GM19035 (cell line): ENCODE data around the gene MYO5B.
"Not testable (repeated sequence)": the region's sequence is repeated elsewhere in the genome, so short reads cannot be mapped to it uniquely, and the experiment has no call there.

Experiments
- ATAC-seq: cut with Tn5 transposase; IDR thresholded peaks from one replicate; pipeline ENCODE4 v1.9.1; 2021; ENCODE audit not compliant: unreplicated experiment

The MYO5B gene

GRCh38 chr18:50194631-50195532, at the start of gene MYO5B:
Gene MYO5B (minus strand): TSS chr18:50195147. CDS start chr18:50194793, 354 bp downstream.
- ATAC-seq: peak; percentile 85

DNA sequence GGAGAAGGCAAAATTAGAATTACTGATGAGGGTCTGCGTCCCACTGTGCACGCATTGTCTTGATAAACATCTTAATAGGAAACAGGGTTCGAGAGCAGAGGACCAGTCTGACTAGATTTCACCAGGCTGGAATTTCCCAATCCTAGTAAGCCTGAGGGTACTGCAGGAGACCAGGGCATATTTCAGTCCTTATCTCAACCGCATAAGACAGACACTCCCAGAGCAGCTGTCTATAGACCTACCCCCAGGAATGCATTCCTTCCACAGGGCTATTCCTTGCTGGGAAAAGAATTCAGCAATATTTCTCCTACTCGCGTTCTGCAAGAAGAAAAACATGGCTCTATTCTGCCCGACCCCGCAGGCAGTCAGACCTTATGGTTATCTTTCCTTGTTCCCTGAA, 46.8 kb upstream of the MYO5B start:
- ATAC-seq: not testable (repeated sequence)

GRCh38 chr18:50240080-50240563, 45.2 kb upstream of the MYO5B start:
- ATAC-seq: no peak

DNA sequence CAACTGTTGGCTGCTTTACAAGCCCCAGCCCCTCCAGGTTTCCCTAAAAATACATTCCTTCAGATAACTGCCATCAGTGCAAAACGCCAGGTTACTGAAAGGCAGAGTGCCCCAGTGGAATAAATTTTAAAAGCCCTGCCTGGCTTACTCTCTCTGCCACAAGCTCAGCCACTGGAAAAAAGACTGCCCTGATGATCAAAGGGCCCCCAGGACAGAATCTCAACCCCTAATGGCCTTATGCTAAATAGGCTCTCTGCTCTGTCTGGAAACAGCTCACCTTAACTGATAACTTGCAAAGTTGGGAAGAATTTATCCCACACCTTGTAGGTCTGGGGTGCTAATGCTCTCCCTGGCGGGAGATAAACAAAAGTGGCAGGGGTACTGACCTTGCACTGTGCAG, 37.5 kb upstream of the MYO5B start:
- no peak for ATAC-seq

DNA sequence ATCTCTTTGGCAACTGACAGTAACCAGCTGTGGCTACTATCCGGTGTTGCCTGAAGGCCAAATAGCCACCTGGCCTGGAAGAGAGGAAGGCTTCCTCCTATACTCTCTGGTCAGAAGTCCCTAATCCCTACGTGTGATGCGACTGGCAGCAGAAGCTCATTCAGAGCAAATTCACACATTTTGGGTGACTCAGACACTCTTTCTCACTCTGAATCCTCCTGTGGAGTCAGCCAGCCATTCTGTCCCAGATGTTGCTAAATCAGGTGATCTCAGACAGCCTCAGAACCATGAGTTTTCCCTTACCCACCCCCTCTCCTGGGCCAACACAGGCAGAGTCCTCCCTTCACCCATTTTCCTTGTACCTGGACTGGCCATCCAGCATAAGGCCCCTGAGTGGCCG, 36.7 kb upstream of the MYO5B start:
- no peak for ATAC-seq

DNA sequence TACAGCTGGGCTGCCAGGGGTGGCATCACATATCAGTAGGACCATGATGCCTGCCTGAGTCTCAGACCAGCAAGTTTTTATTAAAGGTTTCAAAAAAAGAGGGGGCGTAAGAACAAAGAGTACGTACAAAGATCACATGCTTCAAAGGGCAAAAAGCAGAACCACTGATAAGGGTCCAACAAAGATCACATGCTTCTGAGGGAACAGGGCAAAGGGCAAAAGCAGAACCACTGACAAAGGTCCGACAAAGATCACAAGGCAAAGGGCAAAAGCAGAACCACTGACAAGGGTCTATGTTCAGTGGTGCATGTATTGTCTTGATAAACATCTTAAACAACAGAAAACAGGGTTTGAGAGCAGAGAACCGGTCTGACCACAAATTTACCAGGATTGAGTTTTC, 25.3 kb upstream of the MYO5B start:
- not testable (repeated sequence) for ATAC-seq

DNA sequence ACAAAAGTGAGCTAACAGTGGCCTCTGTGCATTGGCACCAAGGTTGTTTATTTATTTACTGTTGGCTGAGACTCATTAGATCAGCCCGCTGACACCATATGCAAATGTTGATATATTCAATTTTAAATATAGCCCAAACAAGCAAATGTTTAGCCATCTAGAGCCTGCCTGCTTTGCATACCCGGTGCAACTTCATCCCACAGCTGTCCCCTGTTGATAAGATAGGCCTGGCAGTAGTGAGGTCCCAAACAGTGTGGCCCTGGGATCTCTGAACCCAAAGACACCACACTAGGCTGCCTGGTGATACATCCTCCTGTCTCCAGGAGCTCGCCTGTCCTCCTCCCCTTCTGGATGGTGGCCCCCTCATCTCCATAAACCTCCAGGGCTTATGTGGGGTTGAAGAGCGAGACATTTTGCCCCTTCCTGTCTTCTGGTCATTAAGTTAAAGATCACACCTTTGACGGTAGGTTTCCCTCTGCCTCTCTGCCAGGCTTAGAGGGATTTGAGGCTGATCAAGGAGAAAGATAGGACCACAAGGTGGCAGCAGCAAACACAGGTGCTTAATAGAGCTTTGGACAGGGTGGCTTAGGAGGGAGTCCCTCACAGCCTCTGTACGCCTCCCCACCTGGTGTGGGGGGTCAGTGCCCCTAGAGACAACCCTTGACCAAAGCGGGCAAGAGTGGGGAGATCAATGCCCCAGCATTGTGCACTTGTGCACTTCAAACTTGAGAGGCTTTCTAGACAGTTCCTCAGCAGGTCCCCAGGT, 23.7 kb upstream of the MYO5B start:
- ATAC-seq: peak; percentile 81

- no peak for ATAC-seq
Measured at GRCh38 chr18:50209311-50209710, 14.4 kb upstream of the MYO5B start.

DNA sequence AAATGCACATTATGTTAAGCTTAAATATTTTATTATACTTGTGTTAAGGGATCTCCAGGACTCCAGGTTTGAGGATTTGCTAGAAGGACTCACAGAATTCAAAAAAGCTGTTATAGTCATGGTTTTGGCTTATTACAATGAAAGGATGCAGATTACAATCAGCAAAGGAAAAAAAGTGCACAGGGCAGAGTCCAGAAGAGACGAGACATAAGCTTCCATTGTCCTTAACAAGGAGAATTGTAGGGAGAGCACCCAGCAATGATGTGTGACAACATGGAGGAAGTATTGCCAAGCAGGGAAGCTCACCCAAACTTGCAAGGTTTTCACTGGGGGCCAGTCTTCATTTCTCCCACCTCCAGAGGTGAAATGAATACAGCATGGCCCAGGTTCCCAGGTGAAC, 12.8 kb upstream of the MYO5B start:
- ATAC-seq: no peak

DNA sequence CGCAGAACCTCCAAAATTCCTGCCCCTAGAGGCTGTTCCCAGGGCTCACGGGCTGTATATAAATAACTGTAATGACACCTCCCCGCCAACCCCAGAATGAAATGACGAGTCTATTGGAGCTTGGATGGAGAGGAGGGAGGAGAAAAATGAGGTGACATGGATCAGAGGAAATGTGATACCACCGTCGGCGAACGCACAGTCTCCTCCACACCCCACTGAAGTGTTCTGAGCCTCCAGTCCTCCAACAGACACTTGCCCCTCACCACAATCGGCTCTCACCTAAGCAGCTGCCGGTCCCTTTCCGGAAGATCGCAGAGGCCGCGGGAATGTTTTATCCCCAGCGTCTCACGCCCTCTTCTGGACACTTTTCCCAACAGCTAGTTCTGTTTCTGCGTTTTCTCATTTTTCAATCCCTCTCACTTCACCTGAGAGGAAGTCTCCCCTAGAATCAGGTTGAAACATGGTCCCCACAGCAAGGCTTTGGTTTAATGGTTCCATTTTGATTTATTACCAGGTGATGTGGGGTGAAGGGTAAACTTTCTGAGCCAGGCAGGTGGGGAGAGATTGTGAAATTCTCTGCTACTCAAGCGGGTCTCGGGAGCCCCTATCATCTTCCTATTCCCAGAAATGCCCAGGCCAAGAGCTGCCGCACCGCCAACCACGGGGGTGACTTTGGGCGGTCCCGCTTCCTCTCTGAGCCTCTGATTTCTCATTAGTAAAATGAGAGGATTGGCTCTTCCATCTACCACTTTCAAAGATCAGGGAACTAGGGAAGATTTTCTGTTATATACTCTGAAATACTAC, 9.1 kb upstream of the MYO5B start:
- no peak for ATAC-seq

DNA sequence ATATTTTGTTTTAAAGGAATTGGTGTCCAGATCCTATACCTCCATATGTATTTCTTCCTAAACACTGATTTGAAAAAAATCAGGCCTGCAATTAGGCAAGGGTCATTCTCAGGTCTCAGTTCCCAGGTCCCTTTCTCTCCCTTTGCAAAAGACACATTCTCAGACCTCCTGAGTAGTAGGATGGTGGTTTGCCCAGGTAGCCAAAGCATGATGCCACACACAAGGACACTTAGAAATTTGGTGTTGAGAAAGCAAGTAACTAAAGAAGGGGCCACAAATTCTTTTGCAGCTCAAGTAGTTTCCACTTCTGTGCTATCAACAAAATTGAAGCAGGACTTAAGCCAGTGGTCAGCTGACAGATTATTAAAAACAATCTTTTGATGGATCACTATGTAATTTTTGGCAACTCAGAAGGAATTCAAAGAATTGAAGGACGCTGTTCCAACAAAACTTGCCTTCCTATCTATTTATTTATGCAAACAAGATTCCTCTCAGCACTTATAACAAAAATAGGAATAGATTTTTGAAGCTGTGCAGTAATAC, 6.6 kb upstream of the MYO5B start:
- no peak for ATAC-seq

- ATAC-seq: no peak
Measured at GRCh38 chr18:50199921-50200320, 5.0 kb upstream of the MYO5B start.

- ATAC-seq: no peak
Measured at GRCh38 chr18:50199346-50199855, 4.5 kb upstream of the MYO5B start.

GRCh38 chr18:50196261-50196660, 1.3 kb upstream of the MYO5B start:
- ATAC-seq: no peak

DNA sequence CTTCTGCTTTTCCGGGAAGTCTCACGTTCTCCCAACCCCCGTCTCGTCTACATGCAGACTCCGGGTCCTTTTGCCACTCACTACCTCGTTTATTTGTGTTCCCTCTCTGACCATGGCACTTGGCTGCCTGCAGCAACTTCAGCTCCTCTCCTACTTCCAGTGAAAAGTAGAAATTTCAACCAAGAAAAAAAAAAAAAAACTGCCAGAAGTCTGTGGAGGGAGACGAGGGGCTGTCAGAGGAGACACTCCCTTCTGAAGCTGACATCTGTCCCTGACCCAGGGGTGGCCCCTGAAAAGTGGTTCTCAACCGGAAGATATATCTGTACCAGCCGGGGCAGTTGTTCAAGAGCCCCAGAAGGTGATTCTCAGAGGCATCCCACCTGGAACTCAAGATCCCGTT, 742 bp upstream of the MYO5B start:
- ATAC-seq: no peak

DNA sequence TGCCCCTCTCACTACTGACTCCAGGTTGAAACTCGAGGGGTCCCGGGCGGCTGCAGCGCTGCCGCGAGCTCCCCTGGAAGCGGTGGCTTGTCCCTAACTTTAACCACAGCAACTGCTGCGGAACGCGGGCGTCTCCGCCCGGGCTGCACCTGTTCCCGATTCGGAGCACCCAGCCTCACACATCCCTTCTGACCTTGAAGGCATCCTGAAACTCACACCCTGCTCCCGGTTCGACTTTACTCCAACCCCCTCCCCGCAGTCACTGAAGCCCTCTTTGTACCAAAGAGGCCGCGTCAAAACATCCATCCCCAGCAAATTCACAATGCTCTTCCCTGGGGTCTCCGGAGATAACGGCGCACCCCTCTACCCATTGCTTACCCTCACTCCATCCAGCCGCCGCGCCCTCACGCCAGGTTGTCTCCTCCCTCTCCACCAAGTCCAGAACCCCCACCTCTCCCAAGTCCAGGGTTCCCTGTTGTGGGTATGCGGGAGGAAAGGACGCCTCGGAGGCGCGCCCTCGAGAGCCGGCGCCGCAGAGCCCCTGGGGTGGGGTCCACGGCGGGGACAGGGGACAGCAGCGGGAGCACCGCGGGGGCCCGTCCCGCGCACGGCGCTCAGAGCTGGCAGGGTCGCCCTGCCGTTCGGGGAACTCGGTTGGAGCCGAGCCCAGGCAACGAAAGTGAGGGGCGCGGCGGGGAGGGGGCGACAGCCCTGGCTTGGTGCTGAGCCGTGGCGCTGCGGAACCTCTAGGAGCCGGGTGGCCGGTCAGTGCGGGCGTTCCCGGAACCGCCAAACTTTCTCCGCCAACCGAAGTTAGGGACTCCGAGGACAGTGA, 934 bp downstream of the MYO5B start:
- no peak for ATAC-seq

- ATAC-seq: no peak
Measured at GRCh38 chr18:50192995-50193795, 1.8 kb downstream of the MYO5B start.

DNA sequence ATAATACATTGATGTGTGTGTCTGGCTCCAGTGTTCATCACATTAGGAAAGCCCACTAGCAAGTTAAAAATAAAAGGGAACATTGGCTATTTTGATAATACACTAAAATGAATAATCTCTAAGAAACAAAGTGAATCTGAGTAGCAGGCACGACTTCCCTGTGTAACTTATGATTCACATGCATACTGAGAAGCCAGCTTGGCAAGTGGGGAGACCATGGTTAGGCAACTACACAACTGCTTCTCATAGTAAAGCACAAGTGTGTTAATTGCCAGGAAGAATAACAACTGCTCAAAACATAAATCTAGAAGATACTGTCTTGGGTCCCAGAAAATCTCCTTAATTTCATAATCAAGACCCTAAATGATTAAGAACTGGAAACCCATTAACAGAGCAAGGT, 4.0 kb downstream of the MYO5B start:
- no peak for ATAC-seq

DNA sequence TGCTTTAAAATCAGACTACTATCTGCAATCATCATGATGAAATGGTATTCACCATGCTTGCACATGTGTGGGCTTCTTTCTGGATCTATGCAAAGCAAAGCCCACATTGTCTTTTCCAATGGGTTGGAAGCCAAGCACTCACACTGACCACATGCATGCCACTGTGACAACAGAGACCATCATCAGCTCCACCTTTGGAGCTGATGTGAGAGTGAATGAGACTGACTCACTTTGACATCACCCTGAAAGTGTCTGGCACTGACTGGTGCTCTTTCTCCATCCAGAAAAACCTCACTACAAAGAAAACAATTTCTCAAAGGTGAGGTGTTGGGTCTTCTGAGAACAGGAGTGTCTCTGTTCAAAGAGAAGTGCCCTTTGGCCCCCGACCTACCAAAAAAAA, 4.7 kb downstream of the MYO5B start:
- ATAC-seq: no peak
